Retina (tissue), 1 donor: ENCODE measurements around the gene INTS11.

ENCODE experiments used
- DNase-seq: peaks from one replicate; pipeline ENCODE4 v3.0.0-alpha.2; 2016

INTS11 gene

DNA sequence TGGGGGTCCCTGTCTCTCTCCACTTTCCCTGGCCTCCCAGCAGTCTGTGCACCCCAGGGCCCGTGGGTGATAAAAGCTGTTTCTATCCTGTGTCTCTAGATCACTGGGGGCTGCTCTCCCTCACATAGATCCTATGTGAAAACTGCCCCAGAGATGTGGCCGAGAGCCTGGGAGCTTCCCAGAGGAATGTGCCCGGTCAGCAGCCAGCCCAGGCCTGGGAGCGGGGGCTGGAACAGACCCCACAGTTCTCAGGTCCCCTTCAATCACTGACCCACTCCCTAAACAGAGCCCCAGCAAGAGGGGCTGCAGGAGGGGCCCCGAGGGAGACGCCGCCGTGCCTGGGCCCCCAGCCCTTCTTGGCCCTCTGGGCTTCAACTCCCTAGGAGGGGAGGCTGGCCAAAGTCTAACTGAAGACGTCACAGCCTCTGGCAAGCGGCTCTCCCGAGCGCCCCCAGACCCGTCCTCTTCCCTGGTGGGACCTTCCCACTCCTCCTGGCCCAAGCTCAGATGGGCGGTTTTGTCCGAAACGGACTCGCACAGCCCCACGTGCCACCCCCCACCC is 33.5 kb upstream of the INTS11 start:
- peak; percentile 70 for DNase-seq

DNA sequence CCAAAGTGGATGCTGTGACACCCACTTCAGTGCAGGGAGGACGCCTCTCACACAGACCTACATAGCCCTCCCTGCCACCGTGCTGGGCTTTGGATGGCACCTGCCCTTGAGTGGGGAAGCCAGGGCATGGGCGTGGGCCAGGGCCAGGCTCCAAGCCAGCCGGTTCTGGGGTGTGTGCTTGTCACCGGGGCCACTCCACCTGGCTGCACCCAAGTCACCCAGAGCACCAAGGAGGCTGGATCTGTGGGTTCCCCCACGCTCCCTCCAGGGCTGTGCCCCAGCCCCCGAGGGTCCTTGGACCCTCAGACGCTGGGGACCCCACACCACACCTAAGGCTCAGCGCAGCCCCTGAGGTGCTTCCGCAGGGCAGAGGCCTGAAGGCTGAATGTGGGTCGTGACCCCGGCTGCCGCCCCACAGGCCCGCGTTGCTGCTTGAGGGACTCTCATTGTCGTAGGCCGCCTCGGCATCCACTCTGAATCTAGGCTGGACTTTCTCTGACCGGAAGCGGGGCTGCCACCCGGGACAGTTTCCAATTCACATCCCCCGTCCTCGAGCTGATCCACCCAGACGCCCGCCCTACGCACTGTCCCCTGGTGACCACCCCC is 32.4 kb upstream of the INTS11 start:
- DNase-seq = peak; percentile 44

- DNase-seq = no peak
Observed at GRCh38 chr1:1356166-1356795, 31.8 kb upstream of the INTS11 start.

GRCh38 chr1:1355416-1355815 is 31.0 kb upstream of the INTS11 start:
- DNase-seq = peak; percentile 55

DNA sequence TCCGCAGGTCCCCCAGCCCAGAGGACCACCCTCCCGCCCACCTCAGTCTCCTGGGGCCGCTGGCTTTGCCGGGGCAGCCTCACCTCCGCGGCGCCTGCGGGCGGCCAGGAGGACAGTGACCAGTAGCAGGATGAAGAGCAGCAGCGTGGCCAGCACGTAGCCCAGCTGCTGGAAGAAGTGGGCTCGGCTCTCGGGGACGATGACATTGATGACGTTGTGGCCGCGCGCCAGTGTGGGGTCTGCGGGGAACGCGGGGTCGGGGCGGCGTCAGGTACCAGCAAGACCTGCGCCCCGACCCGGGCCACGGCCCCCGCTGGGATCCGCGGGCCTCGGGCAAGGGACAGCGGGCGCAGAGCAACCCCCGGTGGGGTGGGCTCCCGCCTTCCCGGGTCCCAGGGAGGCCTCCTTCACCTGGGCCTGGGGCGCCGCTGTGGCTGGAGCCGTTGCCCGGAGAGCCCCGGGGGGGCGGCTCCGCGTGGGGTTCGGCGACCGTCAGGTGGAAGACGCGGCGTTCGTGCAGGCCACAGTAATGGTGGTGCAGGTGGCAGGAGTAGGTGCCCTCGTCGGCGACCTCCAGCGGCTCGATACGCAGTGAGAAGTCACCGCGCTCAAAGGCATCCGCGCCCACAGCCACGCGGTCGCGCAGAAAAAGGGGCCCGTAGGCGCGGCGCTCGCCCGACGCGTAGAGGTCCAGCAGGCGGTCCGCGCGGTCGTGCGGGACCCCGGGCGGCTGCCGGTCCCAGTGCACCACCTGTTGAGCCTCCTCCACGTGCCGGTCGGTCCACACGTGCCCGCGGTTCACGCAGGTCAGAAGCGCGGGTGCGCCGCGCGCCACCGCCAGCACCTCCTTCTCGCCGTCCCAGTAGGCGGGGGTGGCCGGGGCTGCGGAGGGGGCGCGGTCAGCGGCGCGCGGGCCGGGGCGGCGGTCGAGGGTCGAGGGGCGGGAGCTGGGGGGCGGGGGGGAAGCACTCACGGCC is 30.1 kb upstream of the INTS11 start:
- no peak for DNase-seq

DNA sequence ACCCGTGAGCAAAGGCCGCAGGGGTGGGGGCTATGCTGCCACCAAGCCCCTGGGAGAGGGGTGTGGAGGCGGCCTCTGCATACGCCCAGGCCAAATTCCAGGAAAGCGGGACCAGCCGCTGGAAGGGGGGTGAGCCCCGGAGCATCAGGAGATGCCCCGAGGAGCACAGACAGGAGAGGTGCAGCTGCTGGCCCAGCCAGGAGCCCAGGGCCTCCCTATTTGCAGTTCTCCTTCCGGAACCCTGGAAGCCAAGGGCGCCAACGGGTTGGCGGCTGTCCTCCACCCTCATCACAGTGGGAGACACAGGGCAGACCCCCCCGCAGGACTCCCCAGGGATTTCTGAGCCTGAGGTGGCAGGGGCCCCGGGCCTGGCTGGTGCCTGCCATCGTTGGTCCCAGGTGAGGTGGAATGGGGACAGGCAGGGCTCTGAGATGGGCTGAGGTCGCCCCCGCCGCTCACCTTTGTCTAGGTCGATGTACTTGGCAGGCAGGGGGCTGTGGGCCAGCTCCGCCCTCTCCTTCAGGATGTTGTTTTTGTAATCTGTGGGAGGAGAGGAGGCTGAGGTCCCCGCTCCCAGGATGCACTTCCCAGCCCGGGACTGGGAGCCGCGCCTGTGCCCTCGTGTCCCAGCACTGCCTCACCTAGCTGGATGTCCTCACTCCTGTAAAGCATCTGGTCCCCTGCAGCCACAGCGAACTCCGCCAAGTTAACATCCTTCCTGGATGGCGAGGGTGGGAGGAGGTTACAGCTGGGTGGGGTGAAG is 29.1 kb upstream of the INTS11 start:
- no peak for DNase-seq

DNA sequence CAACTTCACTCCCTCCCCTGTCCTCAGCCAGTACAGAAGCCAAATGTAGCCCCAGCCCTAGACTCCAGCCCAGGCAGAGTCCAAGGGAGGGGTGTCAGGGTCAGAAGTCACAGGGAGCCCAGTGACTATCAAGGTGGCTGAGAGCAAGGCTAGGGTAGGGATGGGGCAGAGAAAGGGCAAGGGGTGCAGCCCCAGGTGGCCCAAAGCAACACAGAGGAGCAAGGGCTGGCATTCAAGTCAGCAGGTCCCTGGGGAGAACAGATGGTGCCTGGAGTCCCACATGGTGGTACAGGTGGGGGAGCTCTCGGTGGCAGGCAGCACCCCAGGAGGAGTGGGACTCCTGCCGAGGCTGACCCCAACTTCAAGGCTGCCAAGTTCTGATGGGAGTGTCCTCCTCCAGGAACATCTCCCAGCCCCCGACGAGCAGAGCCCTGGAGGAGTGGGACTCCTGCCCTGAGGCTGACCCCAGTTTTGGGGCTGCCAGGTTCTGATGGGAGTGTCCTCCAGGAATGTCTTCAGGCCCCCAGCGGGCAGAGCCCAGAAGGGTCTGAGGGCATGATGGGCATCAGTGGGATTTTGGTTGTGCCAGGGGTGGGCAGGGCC is 28.4 kb upstream of the INTS11 start:
- no peak for DNase-seq

DNA sequence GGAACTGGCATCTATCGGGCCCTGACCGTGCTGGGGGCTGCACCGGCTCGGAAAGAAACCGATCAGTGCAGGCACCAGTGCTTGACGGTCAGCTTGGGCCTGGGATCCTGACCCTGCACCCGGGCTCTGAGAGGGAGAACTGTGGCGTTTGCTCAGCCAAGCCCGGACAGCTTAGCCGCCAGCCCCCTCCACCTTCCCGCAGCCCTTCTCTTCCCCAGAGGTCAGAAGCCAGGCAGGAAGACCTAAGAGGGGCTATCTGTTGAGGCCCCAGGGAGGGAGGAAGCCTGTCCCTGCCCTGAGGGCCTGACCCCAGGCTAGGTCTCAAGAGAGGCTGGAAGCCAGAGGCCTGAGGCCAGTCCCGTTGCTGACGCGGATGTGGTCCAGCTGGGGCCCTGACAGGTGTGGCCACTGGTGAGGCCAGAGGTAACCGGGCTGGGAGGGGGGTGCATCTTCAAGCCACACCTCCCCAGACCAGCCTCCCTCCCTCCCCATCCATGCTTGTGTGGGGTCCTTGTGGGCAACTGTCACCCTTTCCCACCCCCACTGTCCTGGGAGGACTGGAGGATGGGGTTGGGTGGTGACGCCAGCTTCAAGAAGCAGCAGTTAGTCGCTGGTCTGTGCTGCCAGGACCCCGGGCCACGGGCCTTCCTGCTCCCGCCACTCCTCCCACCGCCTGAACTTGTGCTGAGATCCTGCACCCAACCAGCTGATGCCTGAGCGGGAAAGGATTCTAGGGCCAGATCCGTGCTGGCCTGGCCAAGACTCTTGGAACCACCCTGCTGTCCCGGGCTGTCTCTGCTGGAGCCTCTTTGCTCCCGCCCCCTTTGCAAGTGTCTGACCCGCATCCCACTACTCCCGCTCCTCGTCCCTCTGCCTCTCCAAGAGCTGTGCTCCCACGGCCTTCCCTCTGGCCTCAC is 27.3 kb upstream of the INTS11 start:
- peak; percentile 51 for DNase-seq

DNA sequence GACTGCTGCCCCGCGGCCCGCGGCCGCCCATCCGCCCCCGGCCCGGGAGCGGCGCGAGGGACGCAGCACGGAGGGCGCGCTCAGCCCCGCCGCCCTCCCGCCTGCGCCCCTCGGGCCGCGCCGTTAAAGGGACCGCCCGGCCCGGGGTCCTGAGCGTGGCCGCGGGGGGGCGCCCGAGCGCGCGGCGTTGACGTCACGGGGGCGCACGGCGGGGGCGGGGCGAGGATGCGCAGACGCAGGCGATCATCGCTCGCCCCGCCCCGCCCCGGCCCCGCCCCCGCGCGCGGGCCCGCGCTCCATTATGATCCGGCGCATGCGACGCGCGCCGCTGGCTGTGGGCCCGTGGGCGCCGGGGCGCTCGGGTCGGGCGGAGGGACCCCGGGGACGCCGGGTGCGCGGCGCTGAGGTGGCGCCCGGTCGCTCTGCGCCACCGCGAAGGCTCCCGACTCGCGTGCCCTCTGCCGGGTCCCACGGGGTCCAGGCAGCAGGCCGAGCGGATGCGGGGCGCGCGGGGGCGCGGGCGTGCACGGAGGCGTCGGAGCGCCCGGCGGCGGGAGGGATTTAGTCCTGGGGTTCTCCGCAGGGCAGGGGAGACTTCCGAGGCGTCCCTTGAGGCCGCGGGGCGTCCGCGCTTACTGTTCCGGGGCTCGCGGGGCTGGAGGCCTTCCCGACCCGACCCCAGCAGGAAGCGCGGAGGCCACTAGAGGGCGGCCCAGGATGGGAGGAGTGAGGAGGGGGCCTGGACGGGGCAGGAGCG is 25.0 kb upstream of the INTS11 start, which contains the start of gene DVL1:
Gene DVL1, minus strand, starts transcription at position 163 of the 757 bp plus-strand sequence. CDS start 353 bp downstream, outside the sequence.
- peak; percentile 88 for DNase-seq

- DNase-seq = peak; percentile 48
Observed at GRCh38 chr1:1348420-1349255, 24.2 kb upstream of the INTS11 start.

DNA sequence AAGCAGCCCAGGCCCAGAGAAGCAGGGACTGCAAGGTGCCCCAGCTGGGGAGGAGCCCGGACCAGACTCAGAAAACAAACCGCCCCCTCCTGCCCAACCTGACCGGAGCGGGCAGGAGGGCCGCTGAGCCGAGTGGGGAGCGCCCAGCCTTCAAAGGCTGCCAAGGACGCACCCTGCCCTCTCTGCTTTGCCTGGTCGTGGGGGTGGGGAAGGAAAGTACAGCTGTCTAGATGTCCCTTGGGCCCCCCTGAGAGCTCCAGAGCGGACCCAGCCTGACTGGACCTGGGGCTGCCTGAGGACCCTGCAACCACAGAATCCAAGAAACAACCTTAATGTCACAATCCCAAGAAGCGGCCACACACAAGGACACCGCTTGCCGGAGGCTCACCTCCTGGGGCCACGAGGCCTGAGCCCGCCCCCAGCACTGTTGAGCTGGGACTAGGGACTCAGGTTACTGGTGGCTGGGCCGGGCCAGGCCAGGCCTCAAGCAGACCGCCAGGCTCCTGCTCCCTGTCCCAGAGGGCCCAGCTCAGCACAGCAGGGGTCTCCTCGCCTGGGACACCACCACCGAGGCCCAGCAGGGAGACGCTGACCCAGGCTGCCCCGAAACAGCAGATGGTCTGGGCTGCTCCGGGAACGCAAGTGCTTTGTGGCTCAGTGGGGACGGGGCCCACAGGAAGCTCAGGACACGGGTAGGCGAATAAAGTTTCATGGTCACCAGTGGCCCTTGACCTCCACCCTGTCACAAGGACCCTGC is 23.4 kb upstream of the INTS11 start:
- DNase-seq = peak; percentile 50

GRCh38 chr1:1347026-1347595 is 22.7 kb upstream of the INTS11 start:
- no peak for DNase-seq

GRCh38 chr1:1346501-1346890 is 22.0 kb upstream of the INTS11 start:
- no peak for DNase-seq

GRCh38 chr1:1345860-1346500 is 21.5 kb upstream of the INTS11 start:
- DNase-seq = no peak

- DNase-seq = no peak
Observed at GRCh38 chr1:1345384-1345783, 20.9 kb upstream of the INTS11 start.

DNA sequence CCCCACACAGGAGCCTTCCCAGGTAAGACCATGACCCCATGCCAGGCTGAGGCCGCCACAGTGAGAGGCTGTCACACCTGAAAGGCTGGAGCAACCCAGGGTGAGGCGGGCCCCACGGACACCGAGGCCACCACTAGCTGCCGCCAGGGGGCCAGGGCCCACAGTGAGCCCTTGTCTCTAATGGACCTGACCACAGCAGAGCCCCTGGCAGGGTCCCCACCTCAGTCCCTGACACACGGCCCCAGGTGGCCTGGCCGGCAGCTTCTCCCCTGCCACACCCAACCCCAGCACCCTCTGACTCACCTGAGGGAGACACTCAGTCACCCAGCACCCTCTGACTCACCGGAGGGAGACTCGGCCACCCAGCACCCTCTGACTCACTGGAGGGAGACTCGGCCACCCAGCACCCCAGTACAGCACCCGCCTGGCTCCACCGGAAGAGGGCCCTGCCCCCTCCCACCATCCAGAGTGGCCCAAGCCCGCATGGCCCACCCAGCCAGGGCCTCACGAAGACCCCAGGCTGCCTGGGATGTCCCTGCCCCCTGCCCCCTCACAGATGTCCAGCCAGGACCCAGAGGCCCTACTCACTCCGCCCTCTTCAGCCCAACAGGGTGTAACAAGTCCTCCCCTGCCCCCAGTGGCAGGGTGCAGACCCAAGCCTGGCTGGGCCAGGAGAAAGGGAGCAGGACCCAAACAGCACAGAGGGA is 20.3 kb upstream of the INTS11 start:
- no peak for DNase-seq
